Measurements from ENCODE around the gene MTX1.

Gene MTX1

DNA sequence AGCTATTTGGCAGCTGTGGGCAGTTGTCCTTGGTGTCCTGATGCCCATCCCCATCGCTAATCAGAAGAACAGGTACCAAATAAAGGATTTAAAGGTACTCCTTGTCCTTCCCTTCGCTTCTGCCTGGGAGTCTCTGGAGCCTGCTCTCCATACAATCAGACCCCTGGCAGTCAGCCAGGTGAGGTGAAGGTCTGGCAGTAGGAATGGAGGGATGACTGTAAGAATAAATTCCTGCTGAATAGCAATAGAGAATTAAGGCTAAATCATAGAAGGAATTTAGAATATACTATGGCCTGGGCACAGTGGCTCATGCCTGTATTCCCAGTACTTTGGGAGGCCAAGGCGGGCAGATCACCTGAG, 10.0 kb upstream of the MTX1 start:
- Histone ChIP-seq H3K4ac (ENCODE audit: low read depth, low read length) (no peak overlapping the region), H2BK12ac (ENCODE audit: low read length) (no peak overlapping the region), H2BK5ac (ENCODE audit: low read depth, low read length, poor library complexity) (no peak overlapping the region), H3K27ac (ENCODE audit: low read depth, low read length) (no peak overlapping the region), H3K36me3 (ENCODE audit: control insufficient read depth in 1 of 2, insufficient read depth in 2 of 2, low read length in 2 of 2) (peaks cover 31 to 55% of the 10 kb centered on the region in 2 experiments), H3K4me3 (ENCODE audit: low read depth, low read length) (no peak overlapping the region), H2AK5ac (ENCODE audit: low read length) (no peak overlapping the region), H3K4me1 (ENCODE audit: control insufficient read depth in 1 of 2, insufficient read depth in 2 of 2, low read length in 2 of 2) (peaks cover 4 to 10% of the 10 kb centered on the region in 2 experiments), H3K14ac (ENCODE audit: low read length) (no peak overlapping the region), H4K12ac (ENCODE audit: low read depth, low read length) (no peak overlapping the region), H3K27me3 (ENCODE audit: insufficient read depth, low read length) (no peaks in the 10 kb centered on the region), H3K79me2 (ENCODE audit: control insufficient read depth, insufficient read depth, low read length, poor library complexity) (no peaks in the 10 kb centered on the region), H3K9me3 (ENCODE audit: insufficient read depth, low read depth, low read length) (no peaks in the 10 kb centered on the region), H3K9ac (ENCODE audit: low read length) (no peak overlapping the region), H4K8ac (ENCODE audit: low read depth, low read length) (no peak overlapping the region), H3K18ac (ENCODE audit: low read length) (no peak overlapping the region), H3K79me1 (ENCODE audit: low read length) (peaks cover 8% of the 10 kb centered on the region), H2BK120ac (ENCODE audit: insufficient read depth, low read length, poor library complexity) (no peak overlapping the region), H4K91ac (ENCODE audit: low read depth, low read length) (no peak overlapping the region), H2AFZ (ENCODE audit: insufficient read depth, low read length, poor library complexity) (no peak overlapping the region), H3K23ac (ENCODE audit: low read length) (no peak overlapping the region), H3K4me2 (ENCODE audit: low read length) (no peak overlapping the region)
- WGBS (ENCODE audit: extremely low coverage, insufficient coverage, insufficient read length) = no CpG with 5 or more reads among the region's 3 CpGs
- DNase-seq = no peak

DNA sequence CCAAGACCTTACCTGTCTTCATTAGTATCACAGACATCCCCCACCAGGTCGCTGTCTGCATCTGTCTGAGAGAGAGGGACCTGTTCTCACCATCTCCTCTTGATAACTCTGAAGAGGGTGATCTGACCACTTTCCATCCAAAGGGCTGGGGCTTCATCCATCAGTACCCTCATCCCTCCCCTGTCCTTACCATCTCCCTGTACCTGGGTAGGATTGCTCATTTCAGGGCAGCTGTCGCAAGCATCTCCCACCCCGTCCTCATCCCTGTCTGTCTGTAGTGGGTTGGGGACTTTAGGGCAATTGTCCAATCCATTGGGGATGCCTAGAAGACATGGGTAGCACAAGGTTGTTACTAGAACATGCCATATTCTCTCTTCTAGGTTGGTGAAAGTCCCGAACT, 8.7 kb upstream of the MTX1 start:
- Histone ChIP-seq H2AFZ (ENCODE audit: insufficient read depth, low read length, poor library complexity) (no peak overlapping the region), H3K27me3 (ENCODE audit: insufficient read depth, low read length) (no peaks in the 10 kb centered on the region), H3K18ac (ENCODE audit: low read length) (no peak overlapping the region), H4K8ac (ENCODE audit: low read depth, low read length) (no peak overlapping the region), H3K14ac (ENCODE audit: low read length) (no peak overlapping the region), H2BK120ac (ENCODE audit: insufficient read depth, low read length, poor library complexity) (no peak overlapping the region), H3K4me2 (ENCODE audit: low read length) (no peak overlapping the region), H2BK12ac (ENCODE audit: low read length) (no peak overlapping the region), H3K36me3 (ENCODE audit: control insufficient read depth in 1 of 2, insufficient read depth in 2 of 2, low read length in 2 of 2) (peaks cover 33 to 55% of the 10 kb centered on the region in 2 experiments), H3K4me3 (ENCODE audit: low read depth, low read length) (no peak overlapping the region), H3K4me1 (ENCODE audit: control insufficient read depth in 1 of 2, insufficient read depth in 2 of 2, low read length in 2 of 2) (peaks cover 0 to 5% of the 10 kb centered on the region in 2 experiments), H2BK5ac (ENCODE audit: low read depth, low read length, poor library complexity) (no peak overlapping the region), H3K79me1 (ENCODE audit: low read length) (peaks cover 2% of the 10 kb centered on the region), H3K9ac (ENCODE audit: low read length) (no peak overlapping the region), H3K23ac (ENCODE audit: low read length) (no peak overlapping the region), H4K12ac (ENCODE audit: low read depth, low read length) (no peak overlapping the region), H3K27ac (ENCODE audit: low read depth, low read length) (no peak overlapping the region), H3K4ac (ENCODE audit: low read depth, low read length) (no peak overlapping the region), H3K79me2 (ENCODE audit: control insufficient read depth, insufficient read depth, low read length, poor library complexity) (no peaks in the 10 kb centered on the region), H3K9me3 (ENCODE audit: insufficient read depth, low read depth, low read length) (no peaks in the 10 kb centered on the region), H2AK5ac (ENCODE audit: low read length) (no peak overlapping the region), H4K91ac (ENCODE audit: low read depth, low read length) (no peak overlapping the region)
- DNase-seq = no peak
- WGBS (ENCODE audit: extremely low coverage, insufficient coverage, insufficient read length) = no CpG with 5 or more reads among the region's 4 CpGs

DNA sequence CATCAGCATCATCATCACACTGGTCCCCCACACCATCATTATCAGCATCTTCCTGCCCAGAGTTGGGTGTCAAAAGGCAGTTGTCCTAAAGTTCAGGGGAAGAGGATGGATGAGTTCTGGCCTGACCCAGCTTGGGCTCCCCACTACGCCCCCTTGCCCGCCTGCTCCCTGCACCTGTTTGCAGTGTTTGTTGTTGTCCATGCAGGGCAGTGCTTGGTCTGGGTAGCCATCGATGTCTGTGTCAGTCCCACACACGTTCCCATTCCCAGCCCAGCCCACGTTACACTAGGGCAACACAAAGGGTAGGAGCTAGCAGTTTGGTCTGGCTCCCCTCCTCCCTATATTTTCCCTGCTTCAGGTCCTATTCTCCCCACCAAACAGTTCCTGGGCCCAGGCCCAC, 7.6 kb upstream of the MTX1 start:
- no peak overlapping the region for H2BK120ac ChIP-seq (ENCODE audit: insufficient read depth, low read length, poor library complexity)
- H3K27me3 ChIP-seq (ENCODE audit: insufficient read depth, low read length) = no peaks in the 10 kb centered on the region
- no peaks in the 10 kb centered on the region for H3K79me1 ChIP-seq (ENCODE audit: low read length)
- H2AK5ac ChIP-seq (ENCODE audit: low read length) = no peak overlapping the region
- no peaks in the 10 kb centered on the region for H3K4me1 ChIP-seq (ENCODE audit: control insufficient read depth in 1 of 2, insufficient read depth in 2 of 2, low read length in 2 of 2)
- H3K36me3 ChIP-seq (ENCODE audit: control insufficient read depth in 1 of 2, insufficient read depth in 2 of 2, low read length in 2 of 2) = peaks cover 36 to 61% of the 10 kb centered on the region in 2 experiments
- no peak overlapping the region for H2BK12ac ChIP-seq (ENCODE audit: low read length)
- H4K91ac ChIP-seq (ENCODE audit: low read depth, low read length) = no peak overlapping the region
- H3K9ac ChIP-seq (ENCODE audit: low read length) = no peak overlapping the region
- no peaks in the 10 kb centered on the region for H3K79me2 ChIP-seq (ENCODE audit: control insufficient read depth, insufficient read depth, low read length, poor library complexity)
- no peak overlapping the region for H3K14ac ChIP-seq (ENCODE audit: low read length)
- H3K23ac ChIP-seq (ENCODE audit: low read length) = no peak overlapping the region
- no peaks in the 10 kb centered on the region for H3K9me3 ChIP-seq (ENCODE audit: insufficient read depth, low read depth, low read length)
- WGBS (ENCODE audit: extremely low coverage, insufficient coverage, insufficient read length) = no CpG with 5 or more reads among the region's 5 CpGs
- no peak overlapping the region for H3K4ac ChIP-seq (ENCODE audit: low read depth, low read length)
- H3K4me3 ChIP-seq (ENCODE audit: low read depth, low read length) = no peak overlapping the region
- no peak overlapping the region for H3K27ac ChIP-seq (ENCODE audit: low read depth, low read length)
- H3K18ac ChIP-seq (ENCODE audit: low read length) = no peak overlapping the region
- no peak overlapping the region for H2AFZ ChIP-seq (ENCODE audit: insufficient read depth, low read length, poor library complexity)
- DNase-seq = no peak
- no peak overlapping the region for H3K4me2 ChIP-seq (ENCODE audit: low read length)
- no peak overlapping the region for H4K8ac ChIP-seq (ENCODE audit: low read depth, low read length)
- H4K12ac ChIP-seq (ENCODE audit: low read depth, low read length) = no peak overlapping the region
- H2BK5ac ChIP-seq (ENCODE audit: low read depth, low read length, poor library complexity) = no peak overlapping the region

DNA sequence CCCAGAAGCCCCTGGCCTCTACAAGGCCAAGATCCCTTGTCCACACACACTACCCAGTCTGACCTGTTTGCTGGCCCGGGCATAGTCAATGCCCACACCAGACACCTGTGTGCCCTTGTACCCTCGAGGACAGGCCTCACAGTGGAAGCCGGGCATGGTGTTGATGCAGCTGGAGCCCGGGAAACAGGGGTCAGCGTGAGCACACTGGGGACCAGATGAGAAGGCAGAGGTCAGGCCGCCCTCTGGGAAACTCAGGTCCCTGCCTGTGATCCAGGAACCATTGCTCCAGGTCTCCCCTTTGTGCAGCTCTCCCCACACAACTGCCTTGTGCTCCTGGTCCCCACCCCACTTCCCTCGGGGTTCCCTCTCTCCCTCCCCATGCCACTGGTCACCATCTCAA, 6.3 kb upstream of the MTX1 start:
- Histone ChIP-seq H3K23ac (ENCODE audit: low read length) (no peak overlapping the region), H3K36me3 (ENCODE audit: control insufficient read depth in 1 of 2, insufficient read depth in 2 of 2, low read length in 2 of 2) (peaks cover 30 to 52% of the 10 kb centered on the region in 2 experiments), H2BK12ac (ENCODE audit: low read length) (no peak overlapping the region), H3K18ac (ENCODE audit: low read length) (no peak overlapping the region), H4K91ac (ENCODE audit: low read depth, low read length) (no peak overlapping the region), H2BK5ac (ENCODE audit: low read depth, low read length, poor library complexity) (no peak overlapping the region), H3K9me3 (ENCODE audit: insufficient read depth, low read depth, low read length) (no peaks in the 10 kb centered on the region), H3K27ac (ENCODE audit: low read depth, low read length) (no peak overlapping the region), H3K27me3 (ENCODE audit: insufficient read depth, low read length) (no peaks in the 10 kb centered on the region), H4K12ac (ENCODE audit: low read depth, low read length) (no peak overlapping the region), H3K79me2 (ENCODE audit: control insufficient read depth, insufficient read depth, low read length, poor library complexity) (no peaks in the 10 kb centered on the region), H4K8ac (ENCODE audit: low read depth, low read length) (no peak overlapping the region), H2AK5ac (ENCODE audit: low read length) (no peak overlapping the region), H3K4me3 (ENCODE audit: low read depth, low read length) (no peak overlapping the region), H3K4me1 (ENCODE audit: control insufficient read depth in 1 of 2, insufficient read depth in 2 of 2, low read length in 2 of 2) (peaks cover 3% of the 10 kb centered on the region in 2 experiments), H3K9ac (ENCODE audit: low read length) (no peak overlapping the region), H3K14ac (ENCODE audit: low read length) (no peak overlapping the region), H3K4me2 (ENCODE audit: low read length) (no peak overlapping the region), H2BK120ac (ENCODE audit: insufficient read depth, low read length, poor library complexity) (no peak overlapping the region), H2AFZ (ENCODE audit: insufficient read depth, low read length, poor library complexity) (no peak overlapping the region), H3K4ac (ENCODE audit: low read depth, low read length) (no peak overlapping the region), H3K79me1 (ENCODE audit: low read length) (no peaks in the 10 kb centered on the region)
- DNase-seq = no peak
- no CpG with 5 or more reads among the region's 7 CpGs for WGBS (ENCODE audit: extremely low coverage, insufficient coverage, insufficient read length)
